Stomach (tissue), 4 donors: ENCODE results near the gene TRAF3IP1.

Source experiments
- POLR2A ChIP-seq, 4 donors: fragments of 450-650 bp; IDR thresholded peaks; one replicate each; pipeline ENCODE4 v1.6.1; 2016; ENCODE audit warnings: antibody characterized with exemption in 4 of 4, control low read depth in 2 of 4, mild to moderate bottlenecking in 1 of 4, moderate library complexity in 1 of 4
- POLR2AphosphoS5 ChIP-seq, 3 donors: sonication (generic); formaldehyde crosslinking; IDR thresholded peaks; one replicate each; pipeline ENCODE4 v1.6.1; 2016; ENCODE audit warnings: antibody characterized with exemption in 3 of 3
- TF ChIP-seq, protein P1 (sequence below), 7 experiments: fragments of 450-650 bp in 4 of 7; fragments of 200-600 bp in 3 of 7; sonication (generic) in 3 of 7; IDR thresholded peaks; one replicate each; pipeline ENCODE4 v1.5.1; 2016 to 2019; ENCODE audit warnings: antibody characterized with exemption in 7 of 7, control low read depth in 2 of 7, mild to moderate bottlenecking in 1 of 7

DNA sequence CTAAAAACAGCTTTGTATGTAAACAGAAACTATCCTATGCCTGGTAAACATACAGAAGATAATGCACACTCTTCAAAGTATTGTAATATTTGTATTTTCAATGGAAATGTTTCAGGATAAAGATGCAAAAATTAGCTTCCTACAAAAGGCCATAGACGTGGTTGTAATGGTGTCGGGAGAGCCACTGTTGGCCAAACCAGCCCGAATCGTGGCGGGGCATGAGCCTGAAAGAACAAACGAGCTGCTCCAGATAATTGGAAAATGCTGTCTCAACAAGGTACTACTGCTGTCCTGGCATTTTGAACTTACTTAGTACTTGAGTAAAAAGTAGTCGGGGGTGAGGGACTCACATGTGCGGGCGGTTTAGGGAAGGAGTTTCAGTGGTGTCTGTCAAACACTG, 5.4 kb downstream of the TRAF3IP1 start:
- TF ChIP-seq, protein P1, sequence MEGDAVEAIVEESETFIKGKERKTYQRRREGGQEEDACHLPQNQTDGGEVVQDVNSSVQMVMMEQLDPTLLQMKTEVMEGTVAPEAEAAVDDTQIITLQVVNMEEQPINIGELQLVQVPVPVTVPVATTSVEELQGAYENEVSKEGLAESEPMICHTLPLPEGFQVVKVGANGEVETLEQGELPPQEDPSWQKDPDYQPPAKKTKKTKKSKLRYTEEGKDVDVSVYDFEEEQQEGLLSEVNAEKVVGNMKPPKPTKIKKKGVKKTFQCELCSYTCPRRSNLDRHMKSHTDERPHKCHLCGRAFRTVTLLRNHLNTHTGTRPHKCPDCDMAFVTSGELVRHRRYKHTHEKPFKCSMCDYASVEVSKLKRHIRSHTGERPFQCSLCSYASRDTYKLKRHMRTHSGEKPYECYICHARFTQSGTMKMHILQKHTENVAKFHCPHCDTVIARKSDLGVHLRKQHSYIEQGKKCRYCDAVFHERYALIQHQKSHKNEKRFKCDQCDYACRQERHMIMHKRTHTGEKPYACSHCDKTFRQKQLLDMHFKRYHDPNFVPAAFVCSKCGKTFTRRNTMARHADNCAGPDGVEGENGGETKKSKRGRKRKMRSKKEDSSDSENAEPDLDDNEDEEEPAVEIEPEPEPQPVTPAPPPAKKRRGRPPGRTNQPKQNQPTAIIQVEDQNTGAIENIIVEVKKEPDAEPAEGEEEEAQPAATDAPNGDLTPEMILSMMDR (IDR thresholded peaks at IDR 0.05): no peak
- TF ChIP-seq POLR2AphosphoS5 (IDR thresholded peaks at IDR 0.05): no peak
- no peak for TF ChIP-seq POLR2A (IDR thresholded peaks at IDR 0.05)
